SK-N-SH (cell line): Measurements from ENCODE around the gene ME1. TPM values are rescaled to one million over a fixed set of nuclear protein-coding genes. Genes with fewer than 3 reads are reported as not detected.

ENCODE experiments used
- CTCF ChIA-PET: fragments of 300-600, 350-600 bp; formaldehyde crosslinking; extraction: SDS; loops from one replicate; lab custom pipeline; 2021; lab: Yijun Ruan, JAX
- POLR2A ChIA-PET: fragments of 350-600 bp; sonication (Branson Sonifier 250); formaldehyde crosslinking; extraction: SDS; loops from one replicate; lab custom pipeline; 2020; ENCODE audit warnings: antibody characterized with exemption, inconsistent platforms; lab: Yijun Ruan, JAX
- DNase-seq: peaks from one replicate; pipeline ENCODE4 v3.0.0; 2012
- H2AFZ ChIP-seq: fragments of 200-600 bp; sonication (generic); 2 replicates; pipeline ENCODE4 v1.8.1; 2016; ENCODE audit warnings: antibody characterized with exemption, mild to moderate bottlenecking, low read depth
- H3F3A ChIP-seq: fragments of 200-600 bp; sonication (generic); replicated peaks from 2 replicates; pipeline ENCODE3; 2016; ENCODE audit warnings: antibody characterized with exemption, mild to moderate bottlenecking; ENCODE audit not compliant: insufficient read depth
- H3K27ac ChIP-seq, 2 experiments: fragments of 200-500 bp in 1 of 2; fragments of 200-600 bp in 1 of 2; sonication (Bioruptor generic) in 1 of 2; sonication (generic), shearing (Covaris generic) in 1 of 2; 2 replicates each; pipeline versions ENCODE4 v1.5.1 to v1.6.1; 2014 to 2016; ENCODE audit warnings: low read depth in 2 of 2, inconsistent platforms in 1 of 2, low read length in 1 of 2, mild to moderate bottlenecking in 1 of 2, mixed read lengths in 1 of 2
- H3K27me3 ChIP-seq: fragments of 200-600 bp; sonication (generic), shearing (Covaris generic); 2 replicates; pipeline ENCODE4 v1.6.1; 2016; ENCODE audit warnings: mixed run types; ENCODE audit not compliant: insufficient read depth
- H3K36me3 ChIP-seq, 2 experiments: fragments of 200-500 bp in 1 of 2; fragments of 200-600 bp in 1 of 2; sonication (Bioruptor generic) in 1 of 2; sonication (generic) in 1 of 2; replicated peaks in 1 of 2; 2 replicates each; pipeline versions ENCODE3 to v1.5.1; 2014 to 2016; ENCODE audit warnings: low read length in 1 of 2, mild to moderate bottlenecking in 1 of 2; ENCODE audit not compliant: insufficient read depth in 2 of 2, control insufficient read depth in 1 of 2
- H3K4me1 ChIP-seq, 2 experiments: fragments of 200-500 bp in 1 of 2; fragments of 200-600 bp in 1 of 2; sonication (Bioruptor generic) in 1 of 2; sonication (generic), shearing (Covaris generic) in 1 of 2; 2 replicates each; pipeline versions ENCODE4 v1.5.1 to v1.6.1; 2014 to 2016; ENCODE audit warnings: low read depth in 1 of 2, low read length in 1 of 2, mixed run types in 1 of 2; ENCODE audit not compliant: insufficient read depth in 2 of 2, control insufficient read depth in 1 of 2
- H3K4me2 ChIP-seq: fragments of 200-600 bp; sonication (generic), shearing (Covaris generic); 2 replicates; pipeline ENCODE4 v1.6.1; 2017; ENCODE audit warnings: mixed run types
- H3K4me3 ChIP-seq, 2 experiments: fragments of 200-500 bp in 1 of 2; fragments of 200-600 bp in 1 of 2; sonication (Bioruptor generic) in 1 of 2; sonication (generic), shearing (Covaris generic) in 1 of 2; 2 replicates each; pipeline versions ENCODE4 v1.5.1 to v1.8.1; 2014 to 2016; ENCODE audit warnings: low read depth in 2 of 2, inconsistent platforms in 1 of 2, low read length in 1 of 2, mild to moderate bottlenecking in 1 of 2, mixed read lengths in 1 of 2, moderate library complexity in 1 of 2
- H3K79me2 ChIP-seq: fragments of 200-600 bp; sonication (generic); 2 replicates; pipeline ENCODE4 v1.8.1; 2017; ENCODE audit warnings: mild to moderate bottlenecking; ENCODE audit not compliant: insufficient read depth
- H3K9ac ChIP-seq: fragments of 200-600 bp; sonication (generic); 2 replicates; pipeline ENCODE4 v1.6.1; 2017; ENCODE audit warnings: mixed run types
- H3K9me2 ChIP-seq: fragments of 200-600 bp; sonication (generic); 2 replicates; pipeline ENCODE4 v1.6.1; 2017; ENCODE audit warnings: mixed run types
- H3K9me3 ChIP-seq: fragments of 200-600 bp; sonication (generic); 2 replicates; pipeline ENCODE4 v1.6.1; 2017; ENCODE audit warnings: mixed run types, mild to moderate bottlenecking, moderate library complexity
- H4K20me1 ChIP-seq: fragments of 200-600 bp; sonication (generic); 2 replicates; pipeline ENCODE4 v1.6.1; 2017; ENCODE audit warnings: mild to moderate bottlenecking, mixed run types; ENCODE audit not compliant: insufficient read depth
- CTCF ChIP-seq: fragments of 200-600 bp; sonication (generic); IDR thresholded peaks from 2 replicates; pipeline ENCODE4 v1.6.1; 2017; ENCODE audit warnings: antibody characterized with exemption, mild to moderate bottlenecking, moderate library complexity
- FOXJ3 ChIP-seq: sonication (generic); formaldehyde crosslinking; IDR thresholded peaks from 2 replicates; pipeline ENCODE4 v1.5.1; 2020; ENCODE audit warnings: mild to moderate bottlenecking, missing genetic modification reagents
- GATA2 ChIP-seq: sonication (generic); formaldehyde crosslinking; IDR thresholded peaks from 2 replicates; pipeline ENCODE4 v1.5.0; 2020; ENCODE audit warnings: mild to moderate bottlenecking, missing genetic modification reagents
- IRF3 ChIP-seq: fragments of 150-350 bp; IDR thresholded peaks from 2 replicates; pipeline ENCODE4 v1.6.1; 2016; ENCODE audit warnings: mild to moderate bottlenecking, low read depth, low read length
- JUND ChIP-seq: IDR thresholded peaks from 2 replicates; pipeline ENCODE4 v1.4.0; 2012
- MEF2A ChIP-seq: IDR thresholded peaks from 2 replicates; pipeline ENCODE4 v1.4.0; 2012; ENCODE audit warnings: low read depth, borderline replicate concordance
- MXI1 ChIP-seq: IDR thresholded peaks from 2 replicates; pipeline ENCODE4 v1.6.1; 2012; ENCODE audit warnings: mild to moderate bottlenecking, low read depth, low read length, improper control_type of control experiment
- PBX3 ChIP-seq: IDR thresholded peaks from 2 replicates; pipeline ENCODE4; 2012
- RFX5 ChIP-seq: IDR thresholded peaks from 2 replicates; pipeline ENCODE4 v1.6.1; 2012; ENCODE audit warnings: mild to moderate bottlenecking, improper control_type of control experiment, low read length
- RXRA ChIP-seq: IDR thresholded peaks from 2 replicates; pipeline ENCODE4 v1.4.0; 2012; ENCODE audit warnings: low read depth, mild to moderate bottlenecking, borderline replicate concordance
- SMC3 ChIP-seq: IDR thresholded peaks from 2 replicates; pipeline ENCODE4 v1.6.1; 2012; ENCODE audit warnings: low read depth, low read length, improper control_type of control experiment
- TAF1 ChIP-seq: IDR thresholded peaks from 2 replicates; pipeline ENCODE4 v1.6.1; 2012; ENCODE audit warnings: low read depth, mild to moderate bottlenecking, low read length, moderate library complexity, borderline replicate concordance
- TCF12 ChIP-seq: IDR thresholded peaks from 2 replicates; pipeline ENCODE4 v1.4.0; 2012
- TEAD4 ChIP-seq: IDR thresholded peaks from 2 replicates; pipeline ENCODE4 v1.4.0; 2012; ENCODE audit warnings: mild to moderate bottlenecking, borderline replicate concordance; ENCODE audit not compliant: insufficient read depth
- YY1 ChIP-seq: IDR thresholded peaks from 2 replicates; pipeline ENCODE4 v1.4.0; 2012; ENCODE audit warnings: low read depth, mild to moderate bottlenecking
- ZBTB33 ChIP-seq: IDR thresholded peaks from 2 replicates; pipeline ENCODE4 v1.4.0; 2012; ENCODE audit warnings: low read depth, borderline replicate concordance
- WGBS: methylation state at CpG from one replicate; pipeline ENCODE4 v1.1.6; 2017; ENCODE audit warnings: low lambda C conversion rate; 5-methylcytosine and 5-hydroxymethylcytosine counted together
- polyA plus RNA-seq, 3 experiments: library from polyadenylated mRNA; depleted of rRNA; stranded (reverse); fragments of >200 nt; gene quantifications; 2 replicates each; pipeline ENCODE4 v1.2.3, GENCODE V29; 2012
- TF ChIP-seq, protein P1 (sequence below): IDR thresholded peaks from 2 replicates; pipeline ENCODE4 v1.4.0; 2012; ENCODE audit warnings: low read depth
- TF ChIP-seq, protein P2 (sequence below): IDR thresholded peaks from 2 replicates; pipeline ENCODE4 v1.6.1; 2012; ENCODE audit warnings: mild to moderate bottlenecking, low read depth, low read length, moderate library complexity

Gene ME1
- polyA plus RNA-seq, 1 of the 3 experiments (the other 2 are of a cell fraction) = 4.9 TPM

GRCh38 chr6:83180426-83180950, 250.4 kb downstream of the ME1 start (continued):
- TF ChIP-seq IRF3 = no peak
- no peak for TF ChIP-seq JUND
- TF ChIP-seq GATA2 (CRISPR knock-in tag) = no peak
- TF ChIP-seq ZBTB33 = no peak
- no peak for TF ChIP-seq CTCF
- TF ChIP-seq, all 33 proteins: peak for 0

- Histone ChIP-seq H3K9ac (no peak overlapping the region), H3F3A (peaks cover 6% of the 10 kb centered on the region), H3K4me3 (no peak overlapping the region), H3K9me3 (no peaks in the 10 kb centered on the region), H3K27me3 (no peaks in the 10 kb centered on the region)
- WGBS = 98% methylated on average over 4 of the region's 4 CpGs
- TF ChIP-seq TEAD4 (no peak), FOXJ3 (no peak), MXI1 (no peak), TAF1 (no peak), SMC3 (no peak), RXRA (no peak), TCF12 (no peak), PBX3 (no peak), MEF2A (no peak), CTCF (no peak), JUND (no peak), RFX5 (no peak), YY1 (no peak)
- TF ChIP-seq, protein P1, sequence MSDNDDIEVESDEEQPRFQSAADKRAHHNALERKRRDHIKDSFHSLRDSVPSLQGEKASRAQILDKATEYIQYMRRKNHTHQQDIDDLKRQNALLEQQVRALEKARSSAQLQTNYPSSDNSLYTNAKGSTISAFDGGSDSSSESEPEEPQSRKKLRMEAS = no peak
- TF ChIP-seq, protein P2, sequence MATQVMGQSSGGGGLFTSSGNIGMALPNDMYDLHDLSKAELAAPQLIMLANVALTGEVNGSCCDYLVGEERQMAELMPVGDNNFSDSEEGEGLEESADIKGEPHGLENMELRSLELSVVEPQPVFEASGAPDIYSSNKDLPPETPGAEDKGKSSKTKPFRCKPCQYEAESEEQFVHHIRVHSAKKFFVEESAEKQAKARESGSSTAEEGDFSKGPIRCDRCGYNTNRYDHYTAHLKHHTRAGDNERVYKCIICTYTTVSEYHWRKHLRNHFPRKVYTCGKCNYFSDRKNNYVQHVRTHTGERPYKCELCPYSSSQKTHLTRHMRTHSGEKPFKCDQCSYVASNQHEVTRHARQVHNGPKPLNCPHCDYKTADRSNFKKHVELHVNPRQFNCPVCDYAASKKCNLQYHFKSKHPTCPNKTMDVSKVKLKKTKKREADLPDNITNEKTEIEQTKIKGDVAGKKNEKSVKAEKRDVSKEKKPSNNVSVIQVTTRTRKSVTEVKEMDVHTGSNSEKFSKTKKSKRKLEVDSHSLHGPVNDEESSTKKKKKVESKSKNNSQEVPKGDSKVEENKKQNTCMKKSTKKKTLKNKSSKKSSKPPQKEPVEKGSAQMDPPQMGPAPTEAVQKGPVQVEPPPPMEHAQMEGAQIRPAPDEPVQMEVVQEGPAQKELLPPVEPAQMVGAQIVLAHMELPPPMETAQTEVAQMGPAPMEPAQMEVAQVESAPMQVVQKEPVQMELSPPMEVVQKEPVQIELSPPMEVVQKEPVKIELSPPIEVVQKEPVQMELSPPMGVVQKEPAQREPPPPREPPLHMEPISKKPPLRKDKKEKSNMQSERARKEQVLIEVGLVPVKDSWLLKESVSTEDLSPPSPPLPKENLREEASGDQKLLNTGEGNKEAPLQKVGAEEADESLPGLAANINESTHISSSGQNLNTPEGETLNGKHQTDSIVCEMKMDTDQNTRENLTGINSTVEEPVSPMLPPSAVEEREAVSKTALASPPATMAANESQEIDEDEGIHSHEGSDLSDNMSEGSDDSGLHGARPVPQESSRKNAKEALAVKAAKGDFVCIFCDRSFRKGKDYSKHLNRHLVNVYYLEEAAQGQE = no peak
- TF ChIP-seq, all 33 proteins: peak for 0
- CTCF ChIA-PET = interaction anchor here (0.7 to 1.2 kb wide), 3 partner anchors 10 to 111 kb away, joined by 3 to 6 read pairs (median 3); partner anchors contain the start of gene UBE3D
- H3K9me2 ChIP-seq = no peaks in the 10 kb centered on the region; the same call in 1 of the 2 replicates
- peak overlapping the region in 1 of 2 experiments; percentile 53; a peak in 2 of 4 replicates for H3K27ac ChIP-seq
- DNase-seq = no peak
- POLR2A ChIA-PET = no interaction called here
- H3K79me2 ChIP-seq = peaks cover 11% of the 10 kb centered on the region
- peaks cover 83 to 91% of the 10 kb centered on the region in 2 experiments for H3K36me3 ChIP-seq
- peaks cover 0 to 2% of the 10 kb centered on the region in 2 experiments; a peak in 1 of 4 replicates for H3K4me1 ChIP-seq
- H2AFZ ChIP-seq = no peak overlapping the region
- H3K4me2 ChIP-seq = no peak overlapping the region
- no peaks in the 10 kb centered on the region for H4K20me1 ChIP-seq
These were observed 254.6 kb downstream of the ME1 start for GRCh38 chr6:83176246-83176645.
